ENCODE results near the gene ORM1. TPM values are rescaled to one million over a fixed set of nuclear protein-coding genes. Genes with fewer than 3 reads are reported as not detected.

The ORM1 gene
- total and polyA plus RNA-seq, 4 donors, result 22.4 to 1,249 (median 184) TPM

DNA sequence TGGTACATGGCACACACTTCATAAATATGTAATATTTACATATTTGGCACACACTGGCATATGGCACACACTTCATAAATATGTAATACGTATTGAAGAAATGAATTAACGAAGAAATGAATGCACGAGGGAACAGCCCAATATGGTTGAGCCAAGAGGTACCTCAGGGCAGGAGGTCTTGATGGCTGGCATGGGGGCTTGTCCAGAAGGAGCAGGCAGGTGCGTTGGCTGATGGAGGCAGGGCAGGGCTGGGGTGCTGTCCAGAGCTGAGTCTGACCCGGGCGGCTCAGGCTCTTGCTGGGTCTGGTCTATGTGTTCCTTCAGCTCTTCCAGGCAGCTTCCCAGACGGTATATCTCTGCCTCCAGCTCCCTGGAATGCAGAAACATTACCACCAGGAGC, 38.6 kb downstream of the ORM1 start:
- WGBS, 2 donors, result 96% methylated on average over 7 of the region's 7 CpGs
- Histone ChIP-seq H3K9ac (ENCODE audit: insufficient read depth in 1 of 2, low read length in 2 of 2) (no peak overlapping the region), H3K27ac (ENCODE audit: low read depth in 1 of 2, low read length in 1 of 2) (no peak overlapping the region), H3K27me3 (ENCODE audit: control insufficient read depth in 3 of 3, insufficient read depth in 3 of 3, low read length in 2 of 3) (no peaks in the 10 kb centered on the region), H3K4me3 (no peak overlapping the region), H3K4me1 (ENCODE audit: control insufficient read depth in 5 of 5, insufficient read depth in 5 of 5, low read length in 5 of 5) (peaks cover 0 to 4% (median 0%) of the 10 kb centered on the region in 5 donors), H3K36me3 (ENCODE audit: control insufficient read depth in 4 of 4, insufficient read depth in 4 of 4, low read length in 4 of 4) (peaks cover 7 to 77% (median 64%) of the 10 kb centered on the region in 4 donors), H3K9me3 (ENCODE audit: control insufficient read depth in 4 of 4, insufficient read depth in 3 of 4, low read length in 3 of 4) (no peaks in the 10 kb centered on the region)
- no peak for DNase-seq
- ATAC-seq (ENCODE audit: insufficient read depth, low FRiP score), result no peak
- TF ChIP-seq, protein P1, sequence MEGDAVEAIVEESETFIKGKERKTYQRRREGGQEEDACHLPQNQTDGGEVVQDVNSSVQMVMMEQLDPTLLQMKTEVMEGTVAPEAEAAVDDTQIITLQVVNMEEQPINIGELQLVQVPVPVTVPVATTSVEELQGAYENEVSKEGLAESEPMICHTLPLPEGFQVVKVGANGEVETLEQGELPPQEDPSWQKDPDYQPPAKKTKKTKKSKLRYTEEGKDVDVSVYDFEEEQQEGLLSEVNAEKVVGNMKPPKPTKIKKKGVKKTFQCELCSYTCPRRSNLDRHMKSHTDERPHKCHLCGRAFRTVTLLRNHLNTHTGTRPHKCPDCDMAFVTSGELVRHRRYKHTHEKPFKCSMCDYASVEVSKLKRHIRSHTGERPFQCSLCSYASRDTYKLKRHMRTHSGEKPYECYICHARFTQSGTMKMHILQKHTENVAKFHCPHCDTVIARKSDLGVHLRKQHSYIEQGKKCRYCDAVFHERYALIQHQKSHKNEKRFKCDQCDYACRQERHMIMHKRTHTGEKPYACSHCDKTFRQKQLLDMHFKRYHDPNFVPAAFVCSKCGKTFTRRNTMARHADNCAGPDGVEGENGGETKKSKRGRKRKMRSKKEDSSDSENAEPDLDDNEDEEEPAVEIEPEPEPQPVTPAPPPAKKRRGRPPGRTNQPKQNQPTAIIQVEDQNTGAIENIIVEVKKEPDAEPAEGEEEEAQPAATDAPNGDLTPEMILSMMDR (IDR thresholded peaks at IDR 0.05; ENCODE audit: control extremely low read depth, extremely low read depth), result no peak

DNA sequence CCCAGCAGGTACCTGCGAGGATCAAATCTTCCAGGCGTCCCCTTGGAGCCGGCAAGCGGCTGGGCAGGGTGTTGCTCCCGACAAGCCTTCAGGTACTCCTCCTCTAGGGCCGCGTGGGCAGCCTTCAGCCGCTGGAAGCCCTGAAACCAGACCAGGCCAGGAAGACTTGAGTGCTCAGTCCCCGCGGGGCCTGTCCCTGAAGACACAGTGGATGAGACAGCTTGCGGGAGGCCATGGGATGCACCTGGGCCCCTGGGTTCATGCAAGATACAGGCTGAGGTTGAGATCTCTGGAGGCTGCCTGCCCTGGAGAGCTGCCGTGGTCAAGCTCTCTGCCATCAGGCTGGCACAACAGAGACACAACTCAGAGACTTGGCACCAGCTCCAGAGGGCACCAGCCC, 39.5 kb downstream of the ORM1 start:
- Histone ChIP-seq H3K36me3 (ENCODE audit: control insufficient read depth in 4 of 4, insufficient read depth in 4 of 4, low read length in 4 of 4) (peaks cover 7 to 71% (median 57%) of the 10 kb centered on the region in 4 donors), H3K27me3 (ENCODE audit: control insufficient read depth in 3 of 3, insufficient read depth in 3 of 3, low read length in 2 of 3) (no peaks in the 10 kb centered on the region), H3K9me3 (ENCODE audit: control insufficient read depth in 4 of 4, insufficient read depth in 3 of 4, low read length in 3 of 4) (no peaks in the 10 kb centered on the region), H3K9ac (ENCODE audit: insufficient read depth in 1 of 2, low read length in 2 of 2) (no peak overlapping the region), H3K27ac (ENCODE audit: low read depth in 1 of 2, low read length in 1 of 2) (peak overlapping the region in 1 of 2 donors; percentile 47), H3K4me3 (no peak overlapping the region), H3K4me1 (ENCODE audit: control insufficient read depth in 5 of 5, insufficient read depth in 5 of 5, low read length in 5 of 5) (peaks cover 0 to 6% (median 2%) of the 10 kb centered on the region in 5 donors)
- ATAC-seq (ENCODE audit: insufficient read depth, low FRiP score) (no peak), DNase-seq (no peak)
- WGBS, 2 donors, result 87 to 91% methylated on average over 12 of the region's 12 CpGs
- TF ChIP-seq, protein P1 (IDR thresholded peaks at IDR 0.05; ENCODE audit: control extremely low read depth, extremely low read depth), result no peak

DNA sequence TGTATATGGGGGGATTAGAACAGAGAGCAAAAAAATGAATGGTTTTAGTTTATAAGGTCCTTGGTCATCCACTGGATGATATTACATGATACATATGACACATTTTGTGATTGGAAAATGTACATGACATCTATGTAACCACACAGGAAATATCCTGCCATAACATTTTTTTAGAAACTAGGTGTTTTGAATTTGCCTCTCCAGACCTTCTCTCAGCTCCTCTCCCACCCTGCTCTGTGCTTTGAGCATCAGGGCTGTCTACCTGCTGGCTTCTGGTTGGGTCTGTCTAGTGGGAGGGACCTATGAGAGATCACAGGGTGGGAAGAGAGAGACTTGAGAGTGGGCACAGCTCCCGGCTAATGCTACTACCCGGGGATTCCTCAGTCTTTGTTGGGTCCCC, 40.5 kb downstream of the ORM1 start:
- peak overlapping the region in 1 of 2 donors; percentile 27 for H3K27ac ChIP-seq (ENCODE audit: low read depth in 1 of 2, low read length in 1 of 2)
- WGBS, 2 donors, result 40 to 71% methylated on average over 2 of the region's 2 CpGs
- DNase-seq, result no peak
- H3K9me3 ChIP-seq (ENCODE audit: control insufficient read depth in 4 of 4, insufficient read depth in 3 of 4, low read length in 3 of 4), result no peaks in the 10 kb centered on the region
- no peak overlapping the region for H3K9ac ChIP-seq (ENCODE audit: insufficient read depth in 1 of 2, low read length in 2 of 2)
- H3K4me3 ChIP-seq, result no peak overlapping the region
- H3K36me3 ChIP-seq (ENCODE audit: control insufficient read depth in 4 of 4, insufficient read depth in 4 of 4, low read length in 4 of 4), result peaks cover 4 to 67% (median 57%) of the 10 kb centered on the region in 4 donors
- no peaks in the 10 kb centered on the region for H3K27me3 ChIP-seq (ENCODE audit: control insufficient read depth in 3 of 3, insufficient read depth in 3 of 3, low read length in 2 of 3)
- ATAC-seq (ENCODE audit: insufficient read depth, low FRiP score), result no peak
- H3K4me1 ChIP-seq (ENCODE audit: control insufficient read depth in 5 of 5, insufficient read depth in 5 of 5, low read length in 5 of 5), result peaks cover 0 to 8% (median 5%) of the 10 kb centered on the region in 5 donors
- TF ChIP-seq, protein P1 (IDR thresholded peaks at IDR 0.05; ENCODE audit: control extremely low read depth, extremely low read depth), result no peak
